ENCODE data around the gene KLF13.

KLF13 gene

GRCh38 chr15:31326156-31326874 lies at the start of gene KLF13:
Gene KLF13 (plus strand): TSS chr15:31326835. CDS start chr15:31327213, 378 bp downstream.
- peak; percentile 83 for DNase-seq

- no peak for DNase-seq
Measured at GRCh38 chr15:31277335-31278060, 49.1 kb upstream of the KLF13 start.

- no peak for DNase-seq
Measured at GRCh38 chr15:31278061-31278445, 48.6 kb upstream of the KLF13 start.

GRCh38 chr15:31278544-31279220 lies 48.0 kb upstream of the KLF13 start:
- no peak for DNase-seq

- DNase-seq, result peak; percentile 66
Measured at GRCh38 chr15:31279221-31280045, 47.2 kb upstream of the KLF13 start.

DNA sequence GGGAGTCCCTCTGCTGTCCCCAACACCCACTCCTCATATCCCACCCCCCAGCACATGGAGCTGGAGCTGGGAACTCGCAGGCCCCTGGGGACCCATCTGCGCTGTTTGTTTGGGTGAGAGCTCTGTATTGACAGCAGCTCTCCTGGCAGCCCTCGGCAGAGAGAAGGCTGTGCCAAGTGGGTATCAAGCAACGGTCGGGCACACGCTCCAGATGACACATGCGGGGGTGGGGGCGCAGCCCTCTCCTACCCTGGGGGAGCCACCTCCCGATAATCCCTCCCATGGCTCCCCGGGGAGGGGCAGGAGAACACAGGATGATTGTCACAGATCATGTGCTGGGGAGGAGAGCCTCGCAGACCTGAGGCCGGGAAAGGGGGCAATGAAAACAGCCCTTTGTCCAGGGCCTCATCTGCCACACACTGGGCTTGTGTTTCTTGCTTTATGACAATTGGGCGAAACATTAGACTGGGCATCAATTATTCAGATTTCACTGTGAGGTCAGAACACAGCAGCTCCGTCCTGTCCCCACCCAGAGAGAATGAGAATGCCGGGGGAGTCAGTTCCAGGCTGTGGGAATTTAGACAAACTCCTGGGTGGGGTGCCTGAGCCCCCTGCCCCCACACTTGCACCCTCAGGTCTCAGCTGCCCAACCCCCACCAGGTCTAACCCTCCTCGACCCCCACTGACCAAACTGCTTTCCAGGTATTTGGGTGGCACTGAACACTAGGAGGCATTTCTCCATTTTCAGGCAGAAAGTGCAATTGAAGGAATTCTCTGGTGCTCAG lies 46.4 kb upstream of the KLF13 start:
- peak; percentile 66 for DNase-seq

DNA sequence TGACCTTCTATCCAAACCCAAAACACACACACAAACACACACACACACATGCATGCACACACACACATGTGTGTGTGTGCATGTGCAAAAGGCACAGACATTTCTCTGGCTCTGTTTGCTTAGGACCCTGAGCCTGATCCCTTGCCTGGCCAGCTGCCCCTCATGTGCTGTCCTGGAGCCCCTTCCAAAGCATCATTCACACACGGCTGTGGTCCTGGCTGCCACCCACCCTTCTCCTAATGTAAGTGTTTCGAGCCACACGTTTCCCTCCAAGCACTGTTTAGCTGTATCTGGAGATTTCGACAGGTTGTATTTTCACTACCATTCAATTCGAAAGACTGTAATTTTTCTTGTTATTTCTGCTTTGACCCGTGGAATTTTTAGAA lies 45.8 kb upstream of the KLF13 start:
- DNase-seq, result no peak

GRCh38 chr15:31283043-31283442 lies 43.6 kb upstream of the KLF13 start:
- DNase-seq, result no peak

DNA sequence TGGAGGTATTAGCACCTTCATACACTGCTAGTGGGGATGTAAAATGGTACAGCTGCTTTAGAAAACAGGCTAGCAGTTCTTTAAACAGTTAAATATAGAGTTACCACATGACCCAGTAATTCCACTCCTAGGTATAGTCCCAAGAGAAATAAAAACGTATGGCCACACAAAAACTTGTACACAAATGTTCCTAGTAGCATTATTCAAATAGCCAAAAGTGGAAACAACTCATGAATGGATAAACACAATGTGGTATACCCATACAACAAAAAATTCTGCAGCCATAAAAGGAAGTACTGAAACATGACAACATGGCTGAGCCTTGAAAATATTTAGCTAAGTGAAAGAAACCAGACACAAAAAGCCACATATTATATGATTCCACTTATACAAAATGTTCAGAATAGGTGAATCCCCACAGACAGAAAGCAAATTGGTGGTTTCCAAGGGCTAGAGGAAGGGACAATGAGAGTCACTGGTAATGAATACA lies 40.8 kb upstream of the KLF13 start:
- DNase-seq, result no peak

- DNase-seq, result no peak
Measured at GRCh38 chr15:31291048-31291578, 35.5 kb upstream of the KLF13 start.

- no peak for DNase-seq
Measured at GRCh38 chr15:31292391-31293015, 34.1 kb upstream of the KLF13 start.

- no peak for DNase-seq
Measured at GRCh38 chr15:31293655-31294054, 33.0 kb upstream of the KLF13 start.

- DNase-seq, result no peak
Measured at GRCh38 chr15:31294067-31294466, 32.6 kb upstream of the KLF13 start.

DNA sequence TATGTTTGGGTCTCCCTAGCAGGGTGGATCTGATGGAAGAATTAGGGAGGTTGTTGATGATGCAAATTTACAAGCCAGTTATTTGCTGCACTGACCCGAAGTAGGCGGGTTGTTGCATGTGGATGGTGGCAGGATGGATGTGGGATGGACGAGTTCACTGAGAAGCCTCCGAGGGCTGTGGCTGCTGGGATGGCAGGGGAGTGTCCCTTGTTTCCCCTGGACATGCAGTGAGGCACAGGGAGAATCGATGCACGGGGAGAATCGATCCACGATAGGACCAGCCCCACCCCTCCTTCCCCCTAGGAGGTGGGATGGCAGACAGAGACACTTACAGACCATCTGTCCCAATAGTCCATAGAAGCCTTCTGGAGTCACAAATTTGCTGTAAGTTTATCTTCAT lies 31.0 kb upstream of the KLF13 start:
- no peak for DNase-seq

DNA sequence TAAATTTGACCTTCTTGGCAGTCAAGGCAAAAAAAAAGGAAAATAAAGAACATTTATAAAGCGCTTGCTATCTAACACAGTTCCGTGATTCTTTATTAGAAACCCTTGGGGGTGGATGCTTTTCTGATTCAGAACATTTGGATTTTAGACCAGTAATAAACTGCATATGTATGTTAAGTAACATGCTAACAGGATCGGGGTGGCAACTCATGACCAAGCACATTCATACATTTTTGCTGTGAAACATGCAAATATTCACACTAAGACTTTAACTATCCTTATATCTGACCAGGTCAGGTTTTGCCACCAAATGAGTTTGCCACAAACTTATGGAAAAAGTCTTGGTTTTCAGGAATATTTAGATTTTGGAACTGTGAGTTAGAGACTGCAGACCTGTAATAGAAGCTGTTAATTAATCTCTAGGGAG lies 30.4 kb upstream of the KLF13 start:
- DNase-seq, result no peak

DNA sequence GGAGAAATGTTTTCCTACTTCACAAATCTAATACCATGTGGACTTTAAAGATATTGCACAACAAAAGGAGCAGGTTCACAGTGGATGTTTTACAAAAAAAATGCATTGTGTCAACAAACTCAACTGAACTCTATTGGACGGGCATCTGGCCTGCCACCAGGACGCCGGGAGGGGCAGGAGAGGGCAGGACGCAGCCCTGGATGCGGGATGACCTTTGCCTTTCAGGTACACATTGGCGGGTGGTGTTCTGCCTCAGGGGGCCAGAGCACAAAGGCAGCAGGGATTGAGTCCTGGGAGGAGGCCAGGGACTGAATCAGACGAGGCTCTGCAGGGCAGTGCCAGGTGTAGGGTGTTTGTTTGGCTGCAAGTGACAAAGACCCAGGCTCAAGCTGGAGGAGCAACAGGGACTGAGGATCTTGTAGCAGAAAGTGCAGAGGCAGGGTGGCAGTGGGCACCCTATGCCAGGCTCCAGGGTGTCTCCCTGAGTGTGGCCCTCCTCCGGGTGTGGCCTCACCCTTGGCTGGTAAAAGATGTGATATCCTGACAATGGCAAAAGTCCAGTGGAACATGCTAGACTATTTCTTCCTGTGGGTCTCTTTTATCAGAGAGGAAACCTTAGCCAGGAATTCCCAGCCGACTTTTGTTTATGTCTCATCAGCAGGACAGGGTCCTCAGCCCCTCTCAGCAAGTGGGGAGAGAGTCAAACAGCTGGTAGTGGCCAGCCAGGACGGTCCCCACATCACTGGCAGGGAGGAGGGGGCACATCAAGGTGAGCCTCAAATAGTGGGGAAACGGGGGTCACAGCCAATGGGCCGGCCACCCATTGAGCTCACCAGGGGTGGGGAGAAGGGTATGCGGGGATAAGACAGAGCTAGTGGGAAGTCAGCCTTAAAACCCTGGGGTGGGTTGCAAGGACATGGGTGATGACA lies 29.7 kb upstream of the KLF13 start:
- no peak for DNase-seq

GRCh38 chr15:31297575-31298456 lies 28.8 kb upstream of the KLF13 start:
- DNase-seq, result no peak

- DNase-seq, result no peak
Measured at GRCh38 chr15:31298707-31299172, 27.9 kb upstream of the KLF13 start.

DNA sequence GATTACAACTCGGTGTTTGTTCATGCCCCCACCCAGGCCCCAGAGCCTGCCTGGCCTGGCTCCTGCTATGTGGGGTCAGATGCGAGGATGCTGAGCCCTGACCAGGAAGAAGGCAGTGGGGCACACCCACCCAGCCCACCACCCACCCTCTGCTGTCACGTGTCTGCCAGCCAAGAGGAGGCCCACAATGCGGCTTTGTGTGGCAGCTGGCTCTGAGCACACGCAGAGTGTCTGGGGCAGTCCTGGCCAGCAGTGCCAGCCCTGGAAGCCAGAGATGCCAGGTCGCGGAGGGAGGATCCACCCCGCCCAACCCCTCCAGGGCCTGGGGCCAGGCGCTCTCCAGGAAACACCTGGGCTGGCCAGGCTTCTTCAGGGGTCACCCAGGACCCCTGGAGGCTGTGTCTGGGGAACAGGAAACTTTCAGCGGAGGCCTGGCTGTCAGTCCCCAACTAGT lies 26.4 kb upstream of the KLF13 start:
- no peak for DNase-seq

Measured in NCI-H1436 treated with DMSO at 0.1 percent for 48 hours (cell line).